Measurements from ENCODE around the gene MANEA.
"Not testable (repeated sequence)": the region's sequence is repeated elsewhere in the genome, so short reads cannot be mapped to it uniquely, and the experiment has no call there.

MANEA gene

DNA sequence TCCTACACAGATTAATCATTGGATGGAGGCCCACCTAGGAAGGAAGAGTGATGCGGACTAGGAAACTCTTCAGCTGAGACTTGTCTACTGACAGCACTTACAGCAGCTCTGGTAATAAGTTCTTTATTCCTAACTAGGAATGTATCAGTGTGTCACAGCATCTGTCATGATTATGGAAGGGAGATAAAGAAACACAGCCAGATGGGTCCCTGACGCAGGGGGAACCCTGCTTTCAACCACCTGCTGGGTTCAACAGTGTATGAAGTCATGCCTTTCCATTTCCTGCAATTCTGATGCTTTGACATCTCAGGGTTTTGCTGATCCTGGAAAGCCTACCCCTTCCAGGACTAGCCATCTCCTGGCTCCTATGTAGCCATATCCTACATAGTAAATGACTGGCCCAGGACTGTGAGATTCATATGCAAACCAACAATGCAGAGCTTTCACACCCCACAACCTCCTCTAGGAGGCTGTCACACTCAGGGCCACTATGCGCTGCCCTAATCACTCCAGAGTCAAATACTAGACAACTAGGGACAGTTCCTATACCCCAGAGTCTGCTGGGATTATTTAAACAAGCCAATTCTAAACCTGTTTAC, 29.0 kb upstream of the MANEA start:
- Histone ChIP-seq H3K79me2 (ENCODE audit: insufficient read depth, low read length) (no peaks in the 10 kb centered on the region), H3K4me3 (ENCODE audit: low read length, poor library complexity, severe bottlenecking) (no peak overlapping the region), H3K9ac (ENCODE audit: low read depth, low read length, poor library complexity, severe bottlenecking) (no peak overlapping the region), H3K4me1 (ENCODE audit: insufficient read depth, low read length, poor library complexity, severe bottlenecking) (no peaks in the 10 kb centered on the region), H3K9me2 (replicated peaks; ENCODE audit: low read depth, low read length) (no peaks in the 10 kb centered on the region), H3K9me3 (ENCODE audit: insufficient read depth, low read depth, low read length) (no peaks in the 10 kb centered on the region), H3K36me3 (ENCODE audit: insufficient read depth, low read length) (no peaks in the 10 kb centered on the region), H3K4me2 (ENCODE audit: low read depth, low read length, poor library complexity, severe bottlenecking) (no peak overlapping the region), H3K27me3 (ENCODE audit: insufficient read depth, low read length, poor library complexity, severe bottlenecking) (no peaks in the 10 kb centered on the region), H2AFZ (ENCODE audit: low read length) (no peak overlapping the region), H4K20me1 (ENCODE audit: insufficient read depth, low read length, poor library complexity, severe bottlenecking) (no peaks in the 10 kb centered on the region), H3F3A (ENCODE audit: low read depth) (no peaks in the 10 kb centered on the region)
- no peak for TF ChIP-seq EZH2phosphoT487 (IDR thresholded peaks at IDR 0.05; ENCODE audit: borderline replicate concordance)
- no peak for TF ChIP-seq CTCF (conservative IDR thresholded peaks at IDR 0.05; ENCODE audit: low read length)

GRCh38 chr6:95551678-95552324, 25.5 kb upstream of the MANEA start:
- H3K36me3 ChIP-seq (ENCODE audit: insufficient read depth, low read length): no peaks in the 10 kb centered on the region
- no peak overlapping the region for H3K9ac ChIP-seq (ENCODE audit: low read depth, low read length, poor library complexity, severe bottlenecking)
- H3K79me2 ChIP-seq (ENCODE audit: insufficient read depth, low read length): no peaks in the 10 kb centered on the region
- no peak overlapping the region for H3K4me3 ChIP-seq (ENCODE audit: low read length, poor library complexity, severe bottlenecking)
- no peaks in the 10 kb centered on the region for H3K4me1 ChIP-seq (ENCODE audit: insufficient read depth, low read length, poor library complexity, severe bottlenecking)
- no peak overlapping the region for H2AFZ ChIP-seq (ENCODE audit: low read length)
- H3K27me3 ChIP-seq (ENCODE audit: insufficient read depth, low read length, poor library complexity, severe bottlenecking): no peaks in the 10 kb centered on the region
- TF ChIP-seq EZH2phosphoT487 (IDR thresholded peaks at IDR 0.05; ENCODE audit: borderline replicate concordance) (no peak), CTCF (conservative IDR thresholded peaks at IDR 0.05; ENCODE audit: low read length) (no peak)
- H3K9me2 ChIP-seq (replicated peaks; ENCODE audit: low read depth, low read length): no peaks in the 10 kb centered on the region
- H3F3A ChIP-seq (ENCODE audit: low read depth): no peaks in the 10 kb centered on the region
- no peak overlapping the region for H3K4me2 ChIP-seq (ENCODE audit: low read depth, low read length, poor library complexity, severe bottlenecking)
- no peaks in the 10 kb centered on the region for H4K20me1 ChIP-seq (ENCODE audit: insufficient read depth, low read length, poor library complexity, severe bottlenecking)
- H3K9me3 ChIP-seq (ENCODE audit: insufficient read depth, low read depth, low read length): no peaks in the 10 kb centered on the region

DNA sequence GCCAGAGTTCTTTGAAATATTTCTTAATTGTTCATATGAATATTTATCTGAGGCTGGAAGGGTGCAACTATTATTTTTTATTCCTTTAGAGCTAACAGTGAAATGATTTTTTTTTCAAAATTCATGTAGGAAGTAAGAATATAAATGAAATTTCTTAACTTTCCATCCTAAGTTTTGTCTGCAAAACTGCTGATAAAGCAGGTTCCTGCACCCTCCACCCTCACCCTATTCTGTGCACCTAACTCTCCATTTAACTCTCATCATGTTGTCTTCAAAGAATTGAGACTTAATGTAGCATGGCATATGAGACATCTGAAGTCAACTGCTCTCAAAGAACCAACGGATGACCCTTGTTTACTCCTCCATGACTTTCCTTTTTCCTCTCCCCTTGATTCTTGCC, 23.5 kb upstream of the MANEA start:
- TF ChIP-seq EZH2phosphoT487 (IDR thresholded peaks at IDR 0.05; ENCODE audit: borderline replicate concordance) (no peak), CTCF (conservative IDR thresholded peaks at IDR 0.05; ENCODE audit: low read length) (no peak)
- H3K4me1 ChIP-seq (ENCODE audit: insufficient read depth, low read length, poor library complexity, severe bottlenecking): no peaks in the 10 kb centered on the region

GRCh38 chr6:95560956-95561355, 16.4 kb upstream of the MANEA start:
- H3K4me1 ChIP-seq (ENCODE audit: insufficient read depth, low read length, poor library complexity, severe bottlenecking); H3K4me2 ChIP-seq (ENCODE audit: low read depth, low read length, poor library complexity, severe bottlenecking); H3K9me3 ChIP-seq (ENCODE audit: insufficient read depth, low read depth, low read length); H3K9ac ChIP-seq (ENCODE audit: low read depth, low read length, poor library complexity, severe bottlenecking); H3K9me2 ChIP-seq (replicated peaks; ENCODE audit: low read depth, low read length); H2AFZ ChIP-seq (ENCODE audit: low read length); H3K27me3 ChIP-seq (ENCODE audit: insufficient read depth, low read length, poor library complexity, severe bottlenecking); H3K79me2 ChIP-seq (ENCODE audit: insufficient read depth, low read length); H4K20me1 ChIP-seq (ENCODE audit: insufficient read depth, low read length, poor library complexity, severe bottlenecking); H3F3A ChIP-seq (ENCODE audit: low read depth); H3K4me3 ChIP-seq (ENCODE audit: low read length, poor library complexity, severe bottlenecking); H3K36me3 ChIP-seq (ENCODE audit: insufficient read depth, low read length): not testable (repeated sequence)

More for the DNA sequence above, 23.5 kb upstream of the MANEA start:
- Histone ChIP-seq H3F3A (ENCODE audit: low read depth) (no peaks in the 10 kb centered on the region), H3K36me3 (ENCODE audit: insufficient read depth, low read length) (no peaks in the 10 kb centered on the region), H2AFZ (ENCODE audit: low read length) (no peak overlapping the region), H4K20me1 (ENCODE audit: insufficient read depth, low read length, poor library complexity, severe bottlenecking) (no peaks in the 10 kb centered on the region), H3K9me3 (ENCODE audit: insufficient read depth, low read depth, low read length) (no peaks in the 10 kb centered on the region), H3K4me2 (ENCODE audit: low read depth, low read length, poor library complexity, severe bottlenecking) (no peak overlapping the region), H3K79me2 (ENCODE audit: insufficient read depth, low read length) (no peaks in the 10 kb centered on the region), H3K9me2 (replicated peaks; ENCODE audit: low read depth, low read length) (no peaks in the 10 kb centered on the region), H3K27me3 (ENCODE audit: insufficient read depth, low read length, poor library complexity, severe bottlenecking) (no peaks in the 10 kb centered on the region), H3K4me3 (ENCODE audit: low read length, poor library complexity, severe bottlenecking) (no peak overlapping the region), H3K9ac (ENCODE audit: low read depth, low read length, poor library complexity, severe bottlenecking) (no peak overlapping the region)
